ENCODE results near the gene GMPPB.
"Not testable (repeated sequence)": the region's sequence is repeated elsewhere in the genome, so short reads cannot be mapped to it uniquely, and the experiment has no call there.

- not testable (repeated sequence) for TF ChIP-seq POLR2AphosphoS5, CTCF (IDR thresholded peaks at IDR 0.05)
Observed at GRCh38 chr3:49688338-49689045, 35.3 kb downstream of the GMPPB start.
